Measurements from ENCODE around the gene PAPPA.

The PAPPA gene

DNA sequence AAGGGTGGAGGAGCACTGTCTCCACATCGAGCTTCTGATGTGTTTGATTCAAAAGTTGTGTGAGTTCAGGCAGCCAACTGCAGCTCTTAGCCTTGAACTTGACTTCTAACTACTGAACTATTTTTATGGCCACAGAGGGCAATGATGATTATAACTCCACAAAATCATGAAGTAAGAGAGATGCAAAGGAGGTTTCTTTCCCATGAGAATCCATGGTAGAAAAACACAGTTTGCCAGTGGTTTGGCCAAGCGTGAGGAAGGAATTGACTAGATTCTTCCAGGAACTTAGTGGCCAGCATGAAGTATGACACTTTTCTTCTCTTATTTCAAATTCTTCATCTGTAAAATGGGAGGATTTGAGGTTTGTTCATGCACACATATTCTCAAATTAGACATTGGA is 43.2 kb downstream of the PAPPA start:
- Histone ChIP-seq H3K27ac (ENCODE audit: insufficient read depth, low read length, poor library complexity, severe bottlenecking) (no peak overlapping the region), H3K27me3 (replicated peaks; ENCODE audit: control insufficient read depth, insufficient read depth, low read length, poor library complexity, severe bottlenecking) (no peaks in the 10 kb centered on the region), H3K4me3 (ENCODE audit: insufficient read depth, low read depth, low read length, poor library complexity, severe bottlenecking) (no peak overlapping the region), H3K9me3 (ENCODE audit: control insufficient read depth, low read length) (no peaks in the 10 kb centered on the region), H3K36me3 (ENCODE audit: control insufficient read depth, insufficient read depth, low read length) (no peaks in the 10 kb centered on the region), H3K4me1 (ENCODE audit: control insufficient read depth, insufficient read depth, low read length, poor library complexity, severe bottlenecking) (no peaks in the 10 kb centered on the region)
- no peak for DNase-seq

DNA sequence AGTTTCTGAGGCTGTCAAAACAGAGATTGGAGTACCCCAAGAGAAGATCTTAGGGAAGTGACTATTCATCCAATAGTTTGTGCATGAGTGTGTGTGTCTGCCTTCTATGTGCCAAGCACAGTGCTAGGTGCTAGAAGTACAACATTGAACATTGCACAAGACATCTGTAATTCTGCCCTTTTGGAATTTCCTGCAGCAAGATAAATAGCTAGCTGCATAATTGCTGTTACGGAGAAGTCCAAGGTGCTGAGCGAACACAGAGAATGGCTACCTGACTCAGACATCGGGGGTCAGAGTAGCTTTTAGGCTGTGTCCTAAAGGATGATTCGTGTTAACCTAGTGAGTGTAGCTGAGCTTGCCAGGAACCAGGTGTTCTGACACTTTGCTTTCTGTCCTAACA is 44.8 kb downstream of the PAPPA start:
- H3K4me1 ChIP-seq (ENCODE audit: control insufficient read depth, insufficient read depth, low read length, poor library complexity, severe bottlenecking) = no peaks in the 10 kb centered on the region
- no peaks in the 10 kb centered on the region for H3K27me3 ChIP-seq (replicated peaks; ENCODE audit: control insufficient read depth, insufficient read depth, low read length, poor library complexity, severe bottlenecking)
- no peaks in the 10 kb centered on the region for H3K9me3 ChIP-seq (ENCODE audit: control insufficient read depth, low read length)
- DNase-seq = no peak
- no peak overlapping the region for H3K27ac ChIP-seq (ENCODE audit: insufficient read depth, low read length, poor library complexity, severe bottlenecking)
- no peak overlapping the region for H3K4me3 ChIP-seq (ENCODE audit: insufficient read depth, low read depth, low read length, poor library complexity, severe bottlenecking)
- no peaks in the 10 kb centered on the region for H3K36me3 ChIP-seq (ENCODE audit: control insufficient read depth, insufficient read depth, low read length)

DNA sequence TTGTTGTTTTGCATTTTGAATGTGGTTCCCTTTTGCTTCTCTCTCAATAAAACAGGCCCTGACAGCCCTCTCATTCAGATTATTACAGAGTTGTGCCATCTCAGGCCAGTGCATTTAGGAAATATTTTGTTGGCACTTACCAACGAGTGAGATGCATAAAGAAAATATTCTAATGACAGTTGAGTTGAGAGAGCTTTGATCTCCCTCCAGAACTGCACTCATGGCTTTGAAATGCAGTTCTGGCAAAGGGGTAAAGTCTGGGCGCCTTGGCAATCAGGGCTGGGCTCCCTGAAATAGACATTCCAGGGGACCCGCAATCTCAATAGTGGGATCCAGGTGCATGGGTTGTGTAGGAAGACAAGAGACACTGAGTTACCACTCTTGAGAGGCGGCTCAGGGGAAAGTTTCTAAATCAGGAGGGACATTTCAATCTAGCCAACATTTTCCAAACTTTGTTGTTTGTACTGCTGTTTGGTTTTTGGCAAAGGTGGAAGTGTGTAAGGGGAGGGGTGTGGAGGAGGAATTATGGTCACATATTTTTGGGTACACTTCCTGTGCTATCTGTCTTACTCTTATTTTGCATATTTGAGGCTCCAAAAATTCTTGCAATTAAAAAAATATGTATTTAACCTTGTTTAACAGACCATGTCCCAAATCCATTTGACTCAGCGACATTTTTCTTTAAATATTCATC is 48.8 kb downstream of the PAPPA start:
- DNase-seq = no peak
- Histone ChIP-seq H3K27ac (ENCODE audit: insufficient read depth, low read length, poor library complexity, severe bottlenecking) (no peak overlapping the region), H3K9me3 (ENCODE audit: control insufficient read depth, low read length) (no peaks in the 10 kb centered on the region), H3K4me1 (ENCODE audit: control insufficient read depth, insufficient read depth, low read length, poor library complexity, severe bottlenecking) (no peaks in the 10 kb centered on the region), H3K4me3 (ENCODE audit: insufficient read depth, low read depth, low read length, poor library complexity, severe bottlenecking) (no peak overlapping the region), H3K36me3 (ENCODE audit: control insufficient read depth, insufficient read depth, low read length) (no peaks in the 10 kb centered on the region), H3K27me3 (replicated peaks; ENCODE audit: control insufficient read depth, insufficient read depth, low read length, poor library complexity, severe bottlenecking) (no peaks in the 10 kb centered on the region)

DNA sequence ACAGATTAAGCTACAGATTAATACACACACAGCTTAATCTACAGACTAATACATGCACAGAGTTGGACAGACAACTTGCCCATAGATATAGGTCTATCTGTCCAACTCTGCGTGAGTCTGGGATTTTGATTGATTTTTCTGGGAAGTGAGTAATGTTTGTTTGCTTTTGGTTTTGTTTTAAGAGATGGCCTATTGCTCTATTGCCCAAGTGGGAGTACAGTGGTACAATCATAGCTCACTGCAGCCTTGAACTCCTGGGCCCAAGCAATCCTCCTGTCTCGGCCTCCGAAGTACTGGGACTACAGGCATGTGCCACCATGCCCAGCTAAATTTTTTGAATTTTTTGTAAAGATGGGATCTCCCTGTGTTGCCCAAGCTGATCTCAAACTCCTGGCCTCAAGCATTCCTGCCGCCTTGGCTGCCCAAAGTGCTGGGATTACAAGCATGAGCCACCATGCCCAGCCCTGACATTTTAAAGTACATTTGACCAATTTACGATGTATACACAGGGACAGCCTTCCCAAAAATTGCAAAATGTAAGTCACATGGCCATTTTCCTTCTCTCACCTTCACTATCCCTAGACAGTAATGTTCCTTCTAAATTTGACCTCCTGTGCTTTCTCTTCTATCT is 50.8 kb downstream of the PAPPA start:
- DNase-seq = no peak
- no peak overlapping the region for H3K27ac ChIP-seq (ENCODE audit: insufficient read depth, low read length, poor library complexity, severe bottlenecking)
- no peak overlapping the region for H3K4me3 ChIP-seq (ENCODE audit: insufficient read depth, low read depth, low read length, poor library complexity, severe bottlenecking)
- H3K36me3 ChIP-seq (ENCODE audit: control insufficient read depth, insufficient read depth, low read length) = no peaks in the 10 kb centered on the region
- H3K9me3 ChIP-seq (ENCODE audit: control insufficient read depth, low read length) = no peaks in the 10 kb centered on the region
- no peaks in the 10 kb centered on the region for H3K27me3 ChIP-seq (replicated peaks; ENCODE audit: control insufficient read depth, insufficient read depth, low read length, poor library complexity, severe bottlenecking)
- no peaks in the 10 kb centered on the region for H3K4me1 ChIP-seq (ENCODE audit: control insufficient read depth, insufficient read depth, low read length, poor library complexity, severe bottlenecking)

DNA sequence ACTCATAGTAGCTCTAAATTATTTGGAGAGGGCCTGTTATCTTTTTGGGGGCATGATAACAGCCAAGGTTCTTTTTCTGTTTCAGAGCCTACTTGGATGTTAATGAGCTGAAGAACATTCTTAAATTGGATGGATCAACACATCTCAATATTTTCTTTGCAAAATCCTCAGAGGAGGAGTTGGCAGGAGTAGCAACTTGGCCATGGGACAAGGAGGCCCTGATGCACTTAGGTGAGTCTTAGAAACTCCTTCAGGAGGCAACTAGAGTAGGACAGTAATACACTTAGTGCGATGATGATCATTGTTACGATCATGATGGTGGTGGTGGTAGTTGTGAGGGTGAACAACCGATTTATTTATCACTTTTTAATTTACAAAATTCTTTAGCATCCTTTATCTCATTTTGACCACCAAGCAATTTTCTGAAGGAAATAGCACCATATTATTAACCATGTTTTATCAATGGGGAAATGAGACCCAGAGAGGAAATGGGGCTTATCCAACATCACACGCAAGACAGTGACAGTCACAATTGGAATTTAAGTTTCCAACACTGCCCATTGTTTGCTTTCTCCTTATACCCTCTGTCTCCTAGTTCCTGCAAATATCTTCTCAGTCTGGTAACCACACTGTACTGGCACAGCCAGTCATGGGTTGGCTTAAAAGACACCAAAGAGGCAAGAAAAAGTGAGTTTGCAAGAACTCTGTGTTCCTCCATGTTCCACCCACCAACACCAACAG is 54.0 kb downstream of the PAPPA start:
- no peak overlapping the region for H3K27ac ChIP-seq (ENCODE audit: insufficient read depth, low read length, poor library complexity, severe bottlenecking)
- DNase-seq = no peak
- no peaks in the 10 kb centered on the region for H3K9me3 ChIP-seq (ENCODE audit: control insufficient read depth, low read length)
- no peak overlapping the region for H3K4me3 ChIP-seq (ENCODE audit: insufficient read depth, low read depth, low read length, poor library complexity, severe bottlenecking)
- no peaks in the 10 kb centered on the region for H3K36me3 ChIP-seq (ENCODE audit: control insufficient read depth, insufficient read depth, low read length)
- no peaks in the 10 kb centered on the region for H3K27me3 ChIP-seq (replicated peaks; ENCODE audit: control insufficient read depth, insufficient read depth, low read length, poor library complexity, severe bottlenecking)
- H3K4me1 ChIP-seq (ENCODE audit: control insufficient read depth, insufficient read depth, low read length, poor library complexity, severe bottlenecking) = no peaks in the 10 kb centered on the region

DNA sequence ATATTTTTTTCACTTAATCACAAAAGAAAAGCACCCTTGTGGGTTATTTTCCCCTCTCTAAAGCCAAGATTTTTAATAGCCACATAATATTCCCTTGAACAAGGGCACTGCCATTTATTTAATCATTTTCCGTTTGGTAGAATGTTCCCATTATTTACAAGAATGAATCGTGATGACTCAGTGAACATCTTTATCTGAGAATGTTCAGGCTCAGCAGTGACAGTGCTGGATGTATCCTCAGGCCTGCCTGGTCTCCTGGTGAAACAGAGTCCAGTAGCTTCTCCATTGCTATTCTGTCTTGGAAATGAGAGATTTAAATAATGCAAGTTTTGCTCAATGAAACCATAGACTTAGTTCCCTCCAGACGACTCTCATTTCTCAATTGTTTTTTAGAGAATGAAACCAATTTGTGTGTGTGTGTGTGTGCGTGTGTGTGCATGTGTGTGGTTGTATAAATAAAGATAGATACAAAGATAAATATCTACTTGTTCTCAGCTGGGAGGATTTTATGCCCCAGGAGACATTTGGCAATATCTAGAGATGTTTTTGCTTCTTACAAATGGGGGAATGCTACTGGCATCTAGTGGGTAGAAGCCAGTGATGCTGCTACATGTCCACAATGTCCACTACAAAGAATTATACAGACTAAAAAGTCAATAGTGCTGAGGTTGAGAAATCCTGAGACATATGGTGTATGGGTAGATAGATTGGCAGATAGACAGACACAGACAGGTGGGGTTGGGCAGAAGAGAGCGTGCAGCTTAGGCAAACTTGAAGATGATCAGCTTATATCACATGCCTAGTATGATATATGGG is 55.0 kb downstream of the PAPPA start:
- H3K36me3 ChIP-seq (ENCODE audit: control insufficient read depth, insufficient read depth, low read length) = no peaks in the 10 kb centered on the region
- no peak overlapping the region for H3K4me3 ChIP-seq (ENCODE audit: insufficient read depth, low read depth, low read length, poor library complexity, severe bottlenecking)
- H3K27ac ChIP-seq (ENCODE audit: insufficient read depth, low read length, poor library complexity, severe bottlenecking) = no peak overlapping the region
- no peaks in the 10 kb centered on the region for H3K27me3 ChIP-seq (replicated peaks; ENCODE audit: control insufficient read depth, insufficient read depth, low read length, poor library complexity, severe bottlenecking)
- H3K4me1 ChIP-seq (ENCODE audit: control insufficient read depth, insufficient read depth, low read length, poor library complexity, severe bottlenecking) = no peaks in the 10 kb centered on the region
- DNase-seq = no peak
- H3K9me3 ChIP-seq (ENCODE audit: control insufficient read depth, low read length) = no peaks in the 10 kb centered on the region

DNA sequence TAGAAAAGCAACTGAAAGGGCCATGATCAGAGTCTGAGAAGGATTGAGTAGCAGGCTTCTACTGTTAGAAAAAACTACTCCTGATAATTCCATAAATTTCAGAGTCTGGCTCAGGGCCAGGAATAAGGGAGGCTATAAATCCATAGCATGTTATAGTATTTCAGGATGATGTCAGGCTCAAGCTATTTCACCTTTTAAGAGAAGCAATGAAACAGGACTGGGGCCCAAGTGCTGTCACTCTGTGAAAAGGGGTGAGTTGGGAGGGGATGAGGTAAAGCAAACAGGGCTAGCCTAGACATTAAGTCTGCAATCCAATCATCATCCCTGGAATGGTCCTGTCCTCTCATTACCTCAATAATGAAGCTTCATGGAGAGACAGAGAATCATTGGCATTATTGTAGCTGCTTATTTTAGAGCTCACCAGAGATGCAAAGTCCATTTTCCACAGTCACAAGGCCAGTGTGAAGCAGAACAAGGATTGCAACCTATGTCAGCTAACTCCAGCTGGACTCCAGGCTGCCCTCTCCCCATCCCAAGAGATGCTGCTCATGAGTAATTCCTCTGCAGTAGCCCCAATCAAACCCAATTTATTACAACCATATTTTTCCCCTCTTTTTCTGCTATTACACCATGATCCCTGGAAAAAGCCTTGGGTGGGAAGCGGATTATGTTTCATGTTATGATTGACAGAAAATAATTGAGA is 56.0 kb downstream of the PAPPA start:
- no peak for DNase-seq
- Histone ChIP-seq H3K36me3 (ENCODE audit: control insufficient read depth, insufficient read depth, low read length) (no peaks in the 10 kb centered on the region), H3K27me3 (replicated peaks; ENCODE audit: control insufficient read depth, insufficient read depth, low read length, poor library complexity, severe bottlenecking) (no peaks in the 10 kb centered on the region), H3K4me3 (ENCODE audit: insufficient read depth, low read depth, low read length, poor library complexity, severe bottlenecking) (no peak overlapping the region), H3K27ac (ENCODE audit: insufficient read depth, low read length, poor library complexity, severe bottlenecking) (no peak overlapping the region), H3K4me1 (ENCODE audit: control insufficient read depth, insufficient read depth, low read length, poor library complexity, severe bottlenecking) (no peaks in the 10 kb centered on the region), H3K9me3 (ENCODE audit: control insufficient read depth, low read length) (no peaks in the 10 kb centered on the region)

DNA sequence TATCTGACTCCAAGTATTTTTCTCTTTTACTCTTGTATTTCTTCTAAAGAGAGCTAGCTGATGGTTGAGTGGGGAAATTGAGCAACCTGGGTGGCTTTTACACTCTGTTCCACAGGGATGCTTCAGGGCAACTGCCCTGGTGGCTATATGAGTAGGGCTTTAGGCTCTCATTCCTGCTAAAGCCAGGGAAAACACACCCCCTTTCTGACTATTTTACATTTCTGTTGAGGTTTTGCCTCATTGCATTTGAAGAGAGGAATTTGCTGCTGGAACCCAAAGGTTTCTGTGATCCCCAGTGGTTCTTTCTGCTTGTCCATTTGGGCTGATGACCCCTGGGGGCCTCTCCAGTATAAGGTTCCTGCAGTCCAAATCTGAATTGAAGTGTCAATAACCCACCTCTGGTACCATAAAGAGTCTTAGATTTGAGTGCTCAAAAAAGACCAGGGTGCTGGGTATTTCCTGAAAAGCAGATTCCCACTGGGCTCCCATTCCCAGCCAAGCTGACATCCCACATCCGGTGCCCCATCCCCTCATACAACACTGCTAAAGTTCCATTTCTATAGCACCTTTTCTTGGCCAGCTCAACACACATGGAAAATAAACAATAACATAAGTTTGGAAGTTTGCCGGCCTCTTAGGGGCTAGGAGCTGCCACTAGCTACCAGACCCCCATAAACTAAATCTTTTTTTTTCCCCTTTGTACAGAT is 59.5 kb downstream of the PAPPA start:
- no peak for DNase-seq
- no peak overlapping the region for H3K27ac ChIP-seq (ENCODE audit: insufficient read depth, low read length, poor library complexity, severe bottlenecking)
- H3K4me1 ChIP-seq (ENCODE audit: control insufficient read depth, insufficient read depth, low read length, poor library complexity, severe bottlenecking) = no peaks in the 10 kb centered on the region
- H3K36me3 ChIP-seq (ENCODE audit: control insufficient read depth, insufficient read depth, low read length) = no peaks in the 10 kb centered on the region
- no peaks in the 10 kb centered on the region for H3K27me3 ChIP-seq (replicated peaks; ENCODE audit: control insufficient read depth, insufficient read depth, low read length, poor library complexity, severe bottlenecking)
- no peak overlapping the region for H3K4me3 ChIP-seq (ENCODE audit: insufficient read depth, low read depth, low read length, poor library complexity, severe bottlenecking)
- H3K9me3 ChIP-seq (ENCODE audit: control insufficient read depth, low read length) = no peaks in the 10 kb centered on the region

DNA sequence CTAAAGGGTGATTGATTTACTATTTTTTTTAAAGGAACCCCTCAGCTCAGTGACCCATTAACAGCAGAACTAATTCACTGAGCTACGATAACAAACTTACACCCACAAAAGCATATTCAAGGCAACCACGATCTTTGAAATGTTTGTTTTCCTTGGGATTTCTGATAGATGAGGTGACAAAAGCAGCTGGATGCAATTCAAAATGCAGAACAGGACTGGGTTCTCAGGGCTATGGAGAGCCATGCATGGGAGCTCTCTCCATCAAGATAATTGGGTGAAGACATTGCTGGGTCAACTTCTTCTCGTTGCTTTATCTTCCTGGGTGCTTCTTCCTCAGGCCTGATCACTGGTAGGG is 60.1 kb downstream of the PAPPA start:
- no peaks in the 10 kb centered on the region for H3K9me3 ChIP-seq (ENCODE audit: control insufficient read depth, low read length)
- H3K27ac ChIP-seq (ENCODE audit: insufficient read depth, low read length, poor library complexity, severe bottlenecking) = no peak overlapping the region
- no peaks in the 10 kb centered on the region for H3K36me3 ChIP-seq (ENCODE audit: control insufficient read depth, insufficient read depth, low read length)
- no peak for DNase-seq
- no peaks in the 10 kb centered on the region for H3K27me3 ChIP-seq (replicated peaks; ENCODE audit: control insufficient read depth, insufficient read depth, low read length, poor library complexity, severe bottlenecking)
- no peaks in the 10 kb centered on the region for H3K4me1 ChIP-seq (ENCODE audit: control insufficient read depth, insufficient read depth, low read length, poor library complexity, severe bottlenecking)
- H3K4me3 ChIP-seq (ENCODE audit: insufficient read depth, low read depth, low read length, poor library complexity, severe bottlenecking) = no peak overlapping the region

All from effector memory CD4-positive, alpha-beta T cell (primary cell).